MCF 10A (cell line): ENCODE measurements around the gene OR13G1. TPM values are rescaled to one million over a fixed set of nuclear protein-coding genes. Genes with fewer than 3 reads are reported as not detected.

ENCODE experiments used
- BruUV-seq: library from RNA; stranded (reverse); fragments of 400-500 nt; replicated peaks from 2 replicates; lab custom pipeline; 2021; lab: Mats Ljungman, UMichigan
- CTCF ChIA-PET: fragments of 300-600 bp; sonication (Branson Sonifier 250); formaldehyde crosslinking; extraction: SDS; loops from one replicate; lab custom pipeline; 2021; ENCODE audit warnings: antibody characterized with exemption, inconsistent platforms; lab: Yijun Ruan, JAX
- POLR2A ChIA-PET: fragments of 300-600, 350-650 bp; sonication (Branson Sonifier 250); formaldehyde crosslinking; extraction: SDS; loops from one replicate; lab custom pipeline; 2020; ENCODE audit warnings: antibody characterized with exemption, inconsistent platforms; lab: Yijun Ruan, JAX
- DNase-seq: peaks from one replicate; pipeline ENCODE4 v3.0.0-alpha.2; 2018; ENCODE audit not compliant: unreplicated experiment
- H3K27ac Mint-ChIP-seq: one replicate; pipeline ENCODE4 v1.8.0; 2022; ENCODE audit warnings: mild to moderate bottlenecking, low read depth, mixed read lengths; ENCODE audit not compliant: unreplicated experiment
- H3K27me3 Mint-ChIP-seq: one replicate; pipeline ENCODE4 v1.8.0; 2022; ENCODE audit warnings: mixed read lengths; ENCODE audit not compliant: insufficient read depth, unreplicated experiment
- H3K36me3 Mint-ChIP-seq: one replicate; pipeline ENCODE4 v1.8.0; 2022; ENCODE audit warnings: mild to moderate bottlenecking, moderate library complexity, mixed read lengths; ENCODE audit not compliant: insufficient read depth, unreplicated experiment
- H3K4me1 Mint-ChIP-seq: one replicate; pipeline ENCODE4 v1.8.0; 2022; ENCODE audit warnings: mixed read lengths; ENCODE audit not compliant: insufficient read depth, unreplicated experiment
- H3K4me3 Mint-ChIP-seq: one replicate; pipeline ENCODE4 v1.8.0; 2022; ENCODE audit warnings: mild to moderate bottlenecking, moderate library complexity, mixed read lengths; ENCODE audit not compliant: unreplicated experiment
- H3K9me3 Mint-ChIP-seq: one replicate; pipeline ENCODE4 v1.8.0; 2022; ENCODE audit warnings: mixed read lengths; ENCODE audit not compliant: unreplicated experiment
- CTCF ChIP-seq: fragments of 200-600 bp; IDR thresholded peaks from one replicate; pipeline ENCODE4 v1.8.0; 2022; ENCODE audit warnings: antibody characterized with exemption, mild to moderate bottlenecking; ENCODE audit not compliant: unreplicated experiment
- intact Hi-C: fragments of 100-400 bp; cut with micrococcal nuclease; formaldehyde crosslinking; loops from 2 replicates; pipeline ENCODE4 v1.14.1; 2022
- total RNA-seq: library from RNA; stranded (reverse); gene quantifications from 2 replicates; pipeline ENCODE4 v1.2.3, GENCODE V29; 2022

The OR13G1 gene
- total RNA-seq, 1 experiment from 2014 or later, result not detected

- ChIA-PET POLR2A (no interaction called here), CTCF (no interaction called here)
- TF ChIP-seq CTCF, result no peak
- Mint-ChIP-seq H3K4me3 (no peak overlapping the region), H3K9me3 (peaks cover 6% of the 10 kb centered on the region), H3K27ac (no peak overlapping the region), H3K36me3 (no peaks in the 10 kb centered on the region), H3K4me1 (peaks cover 5% of the 10 kb centered on the region), H3K27me3 (no peaks in the 10 kb centered on the region)
- BruUV-seq, result no TSS peak
- intact Hi-C loops, result loop anchor here (5.0 kb wide), 1 partner anchor 536 kb away; no protein-coding TSS in a partner anchor
- no peak for DNase-seq
Measured at GRCh38 chr1:247701338-247701737, 21.8 kb upstream of the OR13G1 start.

- H3K4me1 Mint-ChIP-seq, result peaks cover 6% of the 10 kb centered on the region
- intact Hi-C loops, result loop anchor here (1.0 to 5.0 kb wide), 6 partner anchors 225 to 1126 kb away; partner anchors contain the start of gene OR2T1
- H3K27ac Mint-ChIP-seq, result no peak overlapping the region
- CTCF ChIA-PET, result interaction anchor here (0.6 to 4.0 kb wide), 35 partner anchors 10 to 1245 kb away, joined by 3 to 24 read pairs (median 4); no protein-coding TSS in a partner anchor
- POLR2A ChIA-PET, result no interaction called here
- no peaks in the 10 kb centered on the region for H3K27me3 Mint-ChIP-seq
- H3K9me3 Mint-ChIP-seq, result peaks cover 7% of the 10 kb centered on the region
- H3K4me3 Mint-ChIP-seq, result no peak overlapping the region
- peak; percentile 99 for TF ChIP-seq CTCF
- peak; percentile 82 for DNase-seq
- no TSS peak for BruUV-seq
- no peaks in the 10 kb centered on the region for H3K36me3 Mint-ChIP-seq
Measured at GRCh38 chr1:247681288-247681897, 1.9 kb upstream of the OR13G1 start.

GRCh38 chr1:247680171-247680570, 632 bp upstream of the OR13G1 start:
- intact Hi-C loops, result loop anchor here (5.0 kb wide), 4 partner anchors 562 to 1127 kb away; partner anchors contain the start of gene OR2T1
- CTCF ChIA-PET, result interaction anchor here (0.6 to 4.0 kb wide), 18 partner anchors 8 to 739 kb away, joined by 3 to 24 read pairs (median 4); no protein-coding TSS in a partner anchor
- POLR2A ChIA-PET, result no interaction called here

More at GRCh38 chr1:247680171-247680570, 632 bp upstream of the OR13G1 start:
- no TSS peak for BruUV-seq
- Mint-ChIP-seq H3K4me3 (no peak overlapping the region), H3K9me3 (no peaks in the 10 kb centered on the region), H3K4me1 (peaks cover 6% of the 10 kb centered on the region), H3K36me3 (no peaks in the 10 kb centered on the region), H3K27ac (no peak overlapping the region), H3K27me3 (no peaks in the 10 kb centered on the region)
- no peak for DNase-seq
- TF ChIP-seq CTCF, result no peak
